Keratinocyte (primary cell): ENCODE results near the gene PRSS12. TPM values are rescaled to one million over a fixed set of nuclear protein-coding genes. Genes with fewer than 3 reads are reported as not detected.

Experiments
- DNase-seq: peaks from one replicate; pipeline ENCODE4 v3.0.0-alpha.2; 2011; ENCODE audit warnings: low read depth, missing footprints, low spot score
- FAIRE-seq: peaks from 2 replicates; lab custom pipeline; 2011; peaks lifted over from hg19 to GRCh38; lab: Jason Lieb, UNC
- H2AFZ ChIP-seq: 2 replicates; pipeline ENCODE4 v1.6.0; 2012; ENCODE audit warnings: low read length, control low read depth, inconsistent platforms; ENCODE audit not compliant: control insufficient read depth
- H3K27ac ChIP-seq: 2 replicates; pipeline ENCODE4 v1.5.1; 2011; ENCODE audit warnings: low read length; ENCODE audit not compliant: control insufficient read depth, insufficient read depth
- H3K27me3 ChIP-seq: 3 replicates; pipeline ENCODE4 v1.6.0; 2011; ENCODE audit warnings: low read length; ENCODE audit not compliant: control insufficient read depth, insufficient read depth; ENCODE audit errors: extremely low read depth
- H3K36me3 ChIP-seq, 2 experiments: 2 replicates in 1 of 2; 3 replicates in 1 of 2; pipeline ENCODE4 v1.5.1; 2011; ENCODE audit warnings: low read length in 2 of 2, mild to moderate bottlenecking in 1 of 2; ENCODE audit not compliant: control insufficient read depth in 2 of 2, insufficient read depth in 2 of 2; ENCODE audit errors: extremely low read depth in 1 of 2
- H3K4me1 ChIP-seq: 3 replicates; pipeline ENCODE4 v1.5.1; 2011; ENCODE audit warnings: low read length; ENCODE audit not compliant: control insufficient read depth, insufficient read depth; ENCODE audit errors: extremely low read depth
- H3K4me2 ChIP-seq: 3 replicates; pipeline ENCODE4 v1.6.0; 2011; ENCODE audit warnings: low read depth, low read length; ENCODE audit not compliant: control insufficient read depth, insufficient read depth; ENCODE audit errors: extremely low read depth
- H3K4me3 ChIP-seq, 3 experiments: fragments of 200-600 bp in 1 of 3; sonication (generic) in 1 of 3; 2 replicates in 2 of 3; 3 replicates in 1 of 3; pipeline ENCODE4 v1.5.1; 2011 to 2016; ENCODE audit warnings: low read length in 3 of 3, mild to moderate bottlenecking in 3 of 3, control low read depth in 2 of 3, inconsistent platforms in 1 of 3, low read depth in 1 of 3, mixed read lengths in 1 of 3, mixed run types in 1 of 3, moderate library complexity in 1 of 3; ENCODE audit not compliant: control insufficient read depth in 2 of 3, insufficient read depth in 2 of 3; ENCODE audit errors: extremely low read depth in 1 of 3
- H3K79me2 ChIP-seq: 2 replicates; pipeline ENCODE4 v1.6.0; 2012; ENCODE audit warnings: low read length; ENCODE audit not compliant: control insufficient read depth, insufficient read depth
- H3K9ac ChIP-seq: 3 replicates; pipeline ENCODE4 v1.6.0; 2011; ENCODE audit warnings: low read length; ENCODE audit not compliant: control insufficient read depth, insufficient read depth; ENCODE audit errors: extremely low read depth
- H3K9me1 ChIP-seq: 3 replicates; pipeline ENCODE4 v1.6.0; 2011; ENCODE audit warnings: low read length; ENCODE audit not compliant: control insufficient read depth, insufficient read depth; ENCODE audit errors: extremely low read depth
- H3K9me3 ChIP-seq: 2 replicates; pipeline ENCODE4 v1.5.1; 2012; ENCODE audit warnings: low read depth, low read length; ENCODE audit not compliant: control insufficient read depth
- H4K20me1 ChIP-seq: 3 replicates; pipeline ENCODE4 v1.6.0; 2011; ENCODE audit warnings: low read length; ENCODE audit not compliant: control insufficient read depth, insufficient read depth; ENCODE audit errors: extremely low read depth
- EZH2 ChIP-seq: IDR thresholded peaks from one replicate; pipeline ENCODE4 v1.6.1; 2012; ENCODE audit warnings: inconsistent platforms, mild to moderate bottlenecking, low read length, moderate library complexity
- dilution Hi-C: fragments of 300-500 bp; cut with MboI; formaldehyde crosslinking; loops from one replicate; pipeline ENCODE4 v1.7.0; 2020; ENCODE audit warnings: low sequenced_read_pairs; ENCODE audit not compliant: extremely low pct_ligation_motif_present
- polyA plus RNA-seq, 5 experiments: library from polyadenylated mRNA; depleted of rRNA in 3 of 5; stranded (reverse) in 3 of 5; stranded (forward) in 1 of 5; unstranded in 1 of 5; fragments of >200 nt; gene quantifications; 1 replicate in 1 of 5; 2 replicates in 3 of 5; 3 replicates in 1 of 5; pipeline versions ENCODE4 v1.2.1 to v1.2.3, GENCODE V29; 2011 to 2012; ENCODE audit warnings: missing spikeins in 2 of 5, low read depth in 1 of 5, low replicate concordance in 1 of 5
- TF ChIP-seq, protein P1 (sequence below), 3 experiments: IDR thresholded peaks in 1 of 3; conservative IDR thresholded peaks in 1 of 3; optimal IDR thresholded peaks in 1 of 3; 2 replicates in 2 of 3; 3 replicates in 1 of 3; pipeline versions ENCODE3 to v1.5.1; 2011; ENCODE audit warnings: low read length in 3 of 3, mild to moderate bottlenecking in 3 of 3, moderate library complexity in 2 of 3, control low read depth in 1 of 3, inconsistent platforms in 1 of 3; ENCODE audit not compliant: insufficient read depth in 2 of 3; ENCODE audit errors: extremely low read depth in 1 of 3

The PRSS12 gene
- polyA plus RNA-seq, 1 donor (not counting 4 experiments of a cell fraction or from before 2014, with no cell fraction given) = 16.6 TPM

DNA sequence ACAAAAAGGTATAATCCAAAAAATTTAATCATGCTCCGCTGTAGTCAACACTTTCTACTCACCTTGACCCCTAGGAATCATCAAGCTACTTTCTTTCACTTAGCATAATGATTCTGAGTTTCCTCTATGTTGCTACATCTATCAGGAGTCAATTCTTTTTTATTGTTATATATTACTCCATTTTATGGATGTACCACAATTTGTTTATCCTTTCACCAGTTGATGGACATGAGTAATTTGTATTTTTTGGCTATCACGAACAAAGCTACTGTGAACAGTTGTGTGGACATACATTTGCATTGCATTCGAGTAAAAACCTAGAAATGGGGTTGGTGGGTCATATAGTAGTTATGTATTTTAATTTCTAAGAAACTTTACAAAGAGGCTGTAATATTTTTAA lies 102.9 kb downstream of the PRSS12 start:
- H3K9ac ChIP-seq = no peak overlapping the region
- H3K4me2 ChIP-seq = no peak overlapping the region
- DNase-seq (no peak), FAIRE-seq (no peak)
- H3K9me3 ChIP-seq = no peaks in the 10 kb centered on the region
- H4K20me1 ChIP-seq = no peaks in the 10 kb centered on the region
- no peaks in the 10 kb centered on the region for H3K79me2 ChIP-seq
- dilution Hi-C loops = no loop called here
- no peak overlapping the region for H3K27ac ChIP-seq
- H2AFZ ChIP-seq = no peak overlapping the region
- no peak for TF ChIP-seq EZH2
- TF ChIP-seq, protein P1, sequence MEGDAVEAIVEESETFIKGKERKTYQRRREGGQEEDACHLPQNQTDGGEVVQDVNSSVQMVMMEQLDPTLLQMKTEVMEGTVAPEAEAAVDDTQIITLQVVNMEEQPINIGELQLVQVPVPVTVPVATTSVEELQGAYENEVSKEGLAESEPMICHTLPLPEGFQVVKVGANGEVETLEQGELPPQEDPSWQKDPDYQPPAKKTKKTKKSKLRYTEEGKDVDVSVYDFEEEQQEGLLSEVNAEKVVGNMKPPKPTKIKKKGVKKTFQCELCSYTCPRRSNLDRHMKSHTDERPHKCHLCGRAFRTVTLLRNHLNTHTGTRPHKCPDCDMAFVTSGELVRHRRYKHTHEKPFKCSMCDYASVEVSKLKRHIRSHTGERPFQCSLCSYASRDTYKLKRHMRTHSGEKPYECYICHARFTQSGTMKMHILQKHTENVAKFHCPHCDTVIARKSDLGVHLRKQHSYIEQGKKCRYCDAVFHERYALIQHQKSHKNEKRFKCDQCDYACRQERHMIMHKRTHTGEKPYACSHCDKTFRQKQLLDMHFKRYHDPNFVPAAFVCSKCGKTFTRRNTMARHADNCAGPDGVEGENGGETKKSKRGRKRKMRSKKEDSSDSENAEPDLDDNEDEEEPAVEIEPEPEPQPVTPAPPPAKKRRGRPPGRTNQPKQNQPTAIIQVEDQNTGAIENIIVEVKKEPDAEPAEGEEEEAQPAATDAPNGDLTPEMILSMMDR (optimal IDR thresholded peaks at IDR 0.05 in 1 of 3, IDR thresholded peaks at IDR 0.05 in 1 of 3, conservative IDR thresholded peaks at IDR 0.05 in 1 of 3; ENCODE audit: extremely low read depth in 1 of 3, insufficient read depth in 2 of 3, low read length in 3 of 3) = no peak
- no peaks in the 10 kb centered on the region for H3K9me1 ChIP-seq
- no peaks in the 10 kb centered on the region for H3K36me3 ChIP-seq
- H3K4me1 ChIP-seq = no peaks in the 10 kb centered on the region
- H3K4me3 ChIP-seq = no peak overlapping the region
- H3K27me3 ChIP-seq = no peaks in the 10 kb centered on the region

DNA sequence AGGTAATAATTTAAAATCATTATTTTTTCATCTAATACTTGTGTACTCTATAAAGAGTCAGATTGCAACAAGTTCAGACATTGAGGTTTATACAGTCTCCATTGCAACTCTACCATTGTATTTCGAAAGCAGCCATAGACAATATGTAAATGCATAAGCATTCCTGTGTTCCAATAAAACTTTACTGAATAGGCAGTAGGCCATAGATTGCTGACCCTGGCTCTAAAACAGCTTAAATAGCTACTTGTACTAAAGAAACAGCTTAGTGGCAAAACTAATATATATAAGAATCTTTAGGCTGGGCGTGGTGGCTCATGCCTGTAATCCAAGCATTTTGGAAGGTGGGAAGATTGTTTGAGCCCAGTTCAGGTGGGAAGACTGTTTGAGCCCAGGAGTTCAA lies 115.3 kb downstream of the PRSS12 start:
- Histone ChIP-seq H2AFZ (no peak overlapping the region), H3K4me2 (no peak overlapping the region), H3K27me3 (no peaks in the 10 kb centered on the region), H3K9ac (no peak overlapping the region), H3K36me3 (no peaks in the 10 kb centered on the region), H4K20me1 (no peaks in the 10 kb centered on the region), H3K79me2 (no peaks in the 10 kb centered on the region), H3K27ac (no peak overlapping the region), H3K9me3 (no peaks in the 10 kb centered on the region), H3K4me3 (no peak overlapping the region), H3K9me1 (no peaks in the 10 kb centered on the region), H3K4me1 (no peaks in the 10 kb centered on the region)
- no peak for TF ChIP-seq EZH2
- TF ChIP-seq, protein P1 (optimal IDR thresholded peaks at IDR 0.05 in 1 of 3, IDR thresholded peaks at IDR 0.05 in 1 of 3, conservative IDR thresholded peaks at IDR 0.05 in 1 of 3; ENCODE audit: extremely low read depth in 1 of 3, insufficient read depth in 2 of 3, low read length in 3 of 3) = no peak
- FAIRE-seq (no peak), DNase-seq (no peak)
- dilution Hi-C loops = no loop called here
